ENCODE results near the gene KRT7.

Gene KRT7

GRCh38 chr12:52187640-52188039 lies 45.4 kb upstream of the KRT7 start:
- Histone ChIP-seq H3K27ac (ENCODE audit: low read length) (no peak overlapping the region), H3K9me3 (replicated peaks; ENCODE audit: insufficient read depth, low read length) (no peaks in the 10 kb centered on the region), H3K9ac (ENCODE audit: low read length) (no peak overlapping the region), H3K9me2 (replicated peaks; ENCODE audit: insufficient read depth, low read length) (no peaks in the 10 kb centered on the region), H3K4me3 (ENCODE audit: low read length) (no peak overlapping the region), H3K79me2 (ENCODE audit: low read length) (no peaks in the 10 kb centered on the region), H4K20me1 (ENCODE audit: insufficient read depth, low read length) (no peaks in the 10 kb centered on the region), H3F3A (ENCODE audit: insufficient read depth, low read length) (no peaks in the 10 kb centered on the region), H3K4me1 (ENCODE audit: low read length) (0 out of 2 replicates have a peak, but pooled peaks cover 4% of the 10 kb centered on the region), H2AFZ (ENCODE audit: low read length) (no peak overlapping the region), H3K4me2 (ENCODE audit: low read depth, low read length) (no peak overlapping the region), H3K36me3 (replicated peaks; ENCODE audit: insufficient read depth, low read length) (no peaks in the 10 kb centered on the region), H3K27me3 (replicated peaks; ENCODE audit: insufficient read depth, low read length) (peaks cover 33% of the 10 kb centered on the region)
- DNase-seq, result no peak
- no peak for TF ChIP-seq EZH2phosphoT487 (IDR thresholded peaks at IDR 0.05; ENCODE audit: low read length)
- no peak for TF ChIP-seq CTCF (IDR thresholded peaks at IDR 0.05; ENCODE audit: low read length)
- TF ChIP-seq EZH2 (optimal IDR thresholded peaks at IDR 0.05; ENCODE audit: low read depth, low read length), result no peak

- Histone ChIP-seq H3K27me3 (replicated peaks; ENCODE audit: insufficient read depth, low read length) (peaks cover 37% of the 10 kb centered on the region), H3K4me3 (ENCODE audit: low read length) (no peak overlapping the region), H3K36me3 (replicated peaks; ENCODE audit: insufficient read depth, low read length) (no peaks in the 10 kb centered on the region), H3K4me1 (ENCODE audit: low read length) (0 out of 2 replicates have a peak, but pooled peaks cover 4% of the 10 kb centered on the region), H2AFZ (ENCODE audit: low read length) (no peak overlapping the region), H3K27ac (ENCODE audit: low read length) (no peak overlapping the region), H3K9me3 (replicated peaks; ENCODE audit: insufficient read depth, low read length) (no peaks in the 10 kb centered on the region), H3K4me2 (ENCODE audit: low read depth, low read length) (no peak overlapping the region), H3K9ac (ENCODE audit: low read length) (no peak overlapping the region), H3F3A (ENCODE audit: insufficient read depth, low read length) (no peaks in the 10 kb centered on the region), H3K9me2 (replicated peaks; ENCODE audit: insufficient read depth, low read length) (no peaks in the 10 kb centered on the region), H4K20me1 (ENCODE audit: insufficient read depth, low read length) (no peaks in the 10 kb centered on the region), H3K79me2 (ENCODE audit: low read length) (no peaks in the 10 kb centered on the region)
- DNase-seq, result no peak
- TF ChIP-seq CTCF (IDR thresholded peaks at IDR 0.05; ENCODE audit: low read length) (no peak), EZH2 (optimal IDR thresholded peaks at IDR 0.05; ENCODE audit: low read depth, low read length) (no peak), EZH2phosphoT487 (IDR thresholded peaks at IDR 0.05; ENCODE audit: low read length) (no peak)
Measured at GRCh38 chr12:52188658-52189057, 44.4 kb upstream of the KRT7 start.

GRCh38 chr12:52189376-52190174 lies 43.5 kb upstream of the KRT7 start:
- Histone ChIP-seq H4K20me1 (ENCODE audit: insufficient read depth, low read length) (no peaks in the 10 kb centered on the region), H3K27ac (ENCODE audit: low read length) (no peak overlapping the region), H3K9me2 (replicated peaks; ENCODE audit: insufficient read depth, low read length) (no peaks in the 10 kb centered on the region), H3K79me2 (ENCODE audit: low read length) (no peaks in the 10 kb centered on the region), H3K36me3 (replicated peaks; ENCODE audit: insufficient read depth, low read length) (no peaks in the 10 kb centered on the region), H2AFZ (ENCODE audit: low read length) (no peak overlapping the region), H3K4me3 (ENCODE audit: low read length) (no peak overlapping the region), H3K27me3 (replicated peaks; ENCODE audit: insufficient read depth, low read length) (peaks cover 37% of the 10 kb centered on the region), H3F3A (ENCODE audit: insufficient read depth, low read length) (no peaks in the 10 kb centered on the region), H3K4me1 (ENCODE audit: low read length) (no peaks in the 10 kb centered on the region), H3K9me3 (replicated peaks; ENCODE audit: insufficient read depth, low read length) (no peaks in the 10 kb centered on the region), H3K9ac (ENCODE audit: low read length) (no peak overlapping the region), H3K4me2 (ENCODE audit: low read depth, low read length) (no peak overlapping the region)
- no peak for TF ChIP-seq EZH2phosphoT487 (IDR thresholded peaks at IDR 0.05; ENCODE audit: low read length)
- TF ChIP-seq EZH2 (optimal IDR thresholded peaks at IDR 0.05; ENCODE audit: low read depth, low read length), result no peak
- TF ChIP-seq CTCF (IDR thresholded peaks at IDR 0.05; ENCODE audit: low read length), result no peak
- no peak for DNase-seq
